ENCODE results near the gene C2orf68. TPM values are rescaled to one million over a fixed set of nuclear protein-coding genes. Genes with fewer than 3 reads are reported as not detected.

The C2orf68 gene
- total and polyA plus RNA-seq, 2 of the 13 experiments (the other 11 are each of a cell fraction or from before 2014, with no cell fraction given), result 47.1 to 77.4 TPM

- TF ChIP-seq MEF2D (CRISPR knock-in tag; IDR thresholded peaks at IDR 0.05) (0 out of 2 replicates have a peak, but pooled peaks have one; percentile 17), ZNF691 (CRISPR knock-in tag; IDR thresholded peaks at IDR 0.05; ENCODE audit: borderline replicate concordance, low read depth) (no peak), ZNF629 (CRISPR knock-in tag; conservative IDR thresholded peaks at IDR 0.05) (no peak), HDAC6 (IDR thresholded peaks at IDR 0.05; ENCODE audit: low read depth, low read length) (no peak), ZNF550 (CRISPR knock-in tag; IDR thresholded peaks at IDR 0.05; ENCODE audit: borderline replicate concordance) (no peak), MLX (CRISPR knock-in tag; IDR thresholded peaks at IDR 0.05) (no peak), THAP11 (CRISPR knock-in tag; IDR thresholded peaks at IDR 0.05) (peak; percentile 30; the same call in 1 of the 2 replicates), KDM1A (CRISPR knock-in tag; IDR thresholded peaks at IDR 0.05) (no peak), CTCF (CRISPR knock-in tag; IDR thresholded peaks at IDR 0.05) (no peak), GATAD2A (CRISPR knock-in tag; IDR thresholded peaks at IDR 0.05) (peak; percentile 23; the same call in 1 of the 2 replicates), SOX5 (CRISPR knock-in tag; IDR thresholded peaks at IDR 0.05; ENCODE audit: borderline replicate concordance) (peak; percentile 59; the same call in 1 of the 2 replicates), ZNF207 (IDR thresholded peaks at IDR 0.05; ENCODE audit: borderline replicate concordance) (no peak), GZF1 (CRISPR knock-in tag; IDR thresholded peaks at IDR 0.05) (no peak), SOX13 (IDR thresholded peaks at IDR 0.05) (no peak), SOX13 (CRISPR knock-in tag; conservative IDR thresholded peaks at IDR 0.05 in 1 of 2, IDR thresholded peaks at IDR 0.05 in 1 of 2) (peak in 1 of 2 experiments; percentile 67; a peak in 2 of 4 replicates), SSRP1 (CRISPR knock-in tag; IDR thresholded peaks at IDR 0.05) (peak; percentile 33; the same call in 1 of the 2 replicates), YEATS4 (CRISPR knock-in tag; IDR thresholded peaks at IDR 0.05; ENCODE audit: borderline replicate concordance) (no peak), CREM (IDR thresholded peaks at IDR 0.05) (no peak; the same call in 1 of the 2 replicates), CREM (CRISPR knock-in tag; IDR thresholded peaks at IDR 0.05) (no peak), SMAD3 (CRISPR knock-in tag; IDR thresholded peaks at IDR 0.05) (no peak), ZNF720 (CRISPR knock-in tag; IDR thresholded peaks at IDR 0.05) (no peak), RNF2 (conservative IDR thresholded peaks at IDR 0.05; ENCODE audit: low read depth) (no peak), ZNF282 (IDR thresholded peaks at IDR 0.05; ENCODE audit: partially characterized antibody) (no peak), ZNF615 (CRISPR knock-in tag; IDR thresholded peaks at IDR 0.05; ENCODE audit: borderline replicate concordance) (no peak), AKNA (CRISPR knock-in tag; IDR thresholded peaks at IDR 0.05; ENCODE audit: borderline replicate concordance) (no peak)
Observed at GRCh38 chr2:85605406-85606115, 6.3 kb downstream of the C2orf68 start (continued).
